Stimulated activated CD4-positive, alpha-beta T cell treated with anti-CD3 and anti-CD28 coated beads, TNF-alpha, amount 100 ng/mL, for 48 hours (primary cell): ENCODE data around the gene EHBP1L1.
"Not testable (repeated sequence)": the region's sequence is repeated elsewhere in the genome, so short reads cannot be mapped to it uniquely, and the experiment has no call there.

Experiments
- DNase-seq, 3 donors: peaks; one replicate each; pipeline ENCODE4 v3.0.0-alpha.2; 2020; ENCODE audit warnings: low read depth in 3 of 3

EHBP1L1 gene

GRCh38 chr11:65636108-65637031 is 60.5 kb downstream of the EHBP1L1 start:
- DNase-seq = no peak

- no peak for DNase-seq
These were observed 61.2 kb downstream of the EHBP1L1 start for GRCh38 chr11:65637032-65637557.

- peak; percentile 40 to 62 (median 62) for DNase-seq
These were observed 62.1 kb downstream of the EHBP1L1 start, which contains the start of gene SIPA1 for GRCh38 chr11:65637794-65638419. Gene SIPA1 (plus strand): TSS chr11:65638101. CDS start chr11:65640922, 2,821 bp downstream.

- DNase-seq = not testable (repeated sequence)
These were observed 63.4 kb downstream of the EHBP1L1 start for GRCh38 chr11:65639228-65639597.

GRCh38 chr11:65639623-65640482 is 64.0 kb downstream of the EHBP1L1 start:
- DNase-seq = no peak

GRCh38 chr11:65640483-65641296 is 64.8 kb downstream of the EHBP1L1 start:
- no peak for DNase-seq

GRCh38 chr11:65641297-65642013 is 65.6 kb downstream of the EHBP1L1 start:
- DNase-seq = no peak
